Neural cell (in vitro differentiated cells): ENCODE measurements around the gene AGPAT2. TPM values are rescaled to one million over a fixed set of nuclear protein-coding genes. Genes with fewer than 3 reads are reported as not detected.

Experiments used
- H2AFZ ChIP-seq: fragments of 200-600, 300-800 bp; sonication (generic), shearing (Covaris generic); 2 replicates; pipeline ENCODE4 v1.6.0; 2014; ENCODE audit warnings: low read depth, mild to moderate bottlenecking, antibody characterized with exemption, low read length, moderate library complexity
- H3F3A ChIP-seq: fragments of 200-600 bp; shearing (Covaris generic); 2 replicates; pipeline ENCODE4 v1.6.1; 2016; ENCODE audit warnings: mild to moderate bottlenecking, moderate library complexity, mixed read lengths, antibody characterized with exemption, low read length; ENCODE audit not compliant: insufficient read depth, poor library complexity, severe bottlenecking
- H3K27ac ChIP-seq: fragments of 200-600, 300-800 bp; sonication (generic), shearing (Covaris generic); 2 replicates; pipeline ENCODE4 v1.5.1; 2014; ENCODE audit warnings: mild to moderate bottlenecking, low read length, moderate library complexity
- H3K27me3 ChIP-seq: fragments of 300-800, 200-600 bp; sonication (generic), shearing (Covaris generic); 2 replicates; pipeline ENCODE4 v1.6.0; 2014; ENCODE audit warnings: mild to moderate bottlenecking, low read depth, low read length, moderate library complexity; ENCODE audit not compliant: insufficient read depth
- H3K36me3 ChIP-seq: fragments of 300-800, 200-600 bp; sonication (generic), shearing (Covaris generic); 2 replicates; pipeline ENCODE4 v1.5.1; 2014; ENCODE audit warnings: mild to moderate bottlenecking, antibody characterized with exemption, low read length, moderate library complexity; ENCODE audit not compliant: insufficient read depth
- H3K4me2 ChIP-seq: fragments of 300-800, 200-600 bp; sonication (generic), shearing (Covaris generic); 2 replicates; pipeline ENCODE4 v1.6.0; 2014; ENCODE audit warnings: mild to moderate bottlenecking, low read length
- H3K4me3 ChIP-seq: fragments of 300-800, 200-600 bp; sonication (generic), shearing (Covaris generic); 2 replicates; pipeline ENCODE4 v1.5.1; 2014; ENCODE audit warnings: mild to moderate bottlenecking, low read length, moderate library complexity
- H3K79me2 ChIP-seq: fragments of 200-600 bp; shearing (Covaris generic); replicated peaks from 2 replicates; pipeline ENCODE4 v1.6.0; 2014; ENCODE audit warnings: mild to moderate bottlenecking, low read length, moderate library complexity; ENCODE audit not compliant: insufficient read depth
- H3K9ac ChIP-seq: fragments of 300-800, 200-600 bp; sonication (generic), shearing (Covaris generic); 2 replicates; pipeline ENCODE4 v1.6.1; 2016; ENCODE audit warnings: mild to moderate bottlenecking, low read length, mixed read lengths
- H3K9me2 ChIP-seq: fragments of 200-600 bp; shearing (Covaris generic); 2 replicates; pipeline ENCODE4 v1.6.1; 2016; ENCODE audit warnings: mild to moderate bottlenecking, low read length, mixed read lengths; ENCODE audit not compliant: insufficient read depth
- H3K9me3 ChIP-seq: fragments of 200-600, 300-800 bp; sonication (generic), shearing (Covaris generic); 2 replicates; pipeline ENCODE4 v1.6.1; 2016; ENCODE audit warnings: mild to moderate bottlenecking, mixed run types, low read length, moderate library complexity, mixed read lengths
- H4K20me1 ChIP-seq: fragments of 200-600 bp; shearing (Covaris generic); 2 replicates; pipeline ENCODE4 v1.6.1; 2016; ENCODE audit warnings: mild to moderate bottlenecking, mixed run types; ENCODE audit not compliant: insufficient read depth
- CTCF ChIP-seq: fragments of 450-650 bp; IDR thresholded peaks from 2 replicates; pipeline ENCODE4 v1.5.1; 2014; ENCODE audit warnings: antibody characterized with exemption, mild to moderate bottlenecking, moderate library complexity; ENCODE audit not compliant: poor library complexity, severe bottlenecking
- EP300 ChIP-seq: fragments of 450-650 bp; conservative IDR thresholded peaks from 2 replicates; pipeline ENCODE4 v1.6.1; 2014; ENCODE audit warnings: antibody characterized with exemption, mild to moderate bottlenecking, moderate library complexity; ENCODE audit not compliant: poor library complexity, severe bottlenecking
- EZH2 ChIP-seq: fragments of 200-600, 300-800 bp; shearing (Covaris generic), sonication (generic); IDR thresholded peaks from 2 replicates; pipeline ENCODE4 v1.6.1; 2014; ENCODE audit warnings: antibody characterized with exemption, low read length, borderline replicate concordance, mild to moderate bottlenecking; ENCODE audit not compliant: insufficient read depth, poor library complexity, severe bottlenecking
- MXI1 ChIP-seq: fragments of 450-650 bp; conservative IDR thresholded peaks from 2 replicates; pipeline ENCODE4 v1.6.1; 2014; ENCODE audit warnings: antibody characterized with exemption, mild to moderate bottlenecking; ENCODE audit not compliant: poor library complexity, severe bottlenecking
- POLR2AphosphoS5 ChIP-seq: IDR thresholded peaks from 2 replicates; pipeline ENCODE4 v1.6.1; 2012
- RAD21 ChIP-seq: fragments of 450-650 bp; conservative IDR thresholded peaks from 2 replicates; pipeline ENCODE4 v1.6.1; 2014; ENCODE audit warnings: antibody characterized with exemption, mild to moderate bottlenecking, moderate library complexity
- REST ChIP-seq: IDR thresholded peaks from 2 replicates; pipeline ENCODE4 v1.6.1; 2012; ENCODE audit warnings: borderline replicate concordance
- SMC3 ChIP-seq: fragments of 450-650 bp; conservative IDR thresholded peaks from 2 replicates; pipeline ENCODE4 v1.6.1; 2014; ENCODE audit warnings: antibody characterized with exemption, mild to moderate bottlenecking, moderate library complexity; ENCODE audit not compliant: poor library complexity
- TAF1 ChIP-seq: IDR thresholded peaks from 2 replicates; pipeline ENCODE4 v1.6.1; 2012; ENCODE audit warnings: low read depth
- polyA plus RNA-seq: library from polyadenylated mRNA; depleted of rRNA; stranded (reverse); fragments of >200 nt; gene quantifications from 2 replicates; pipeline ENCODE4 v1.2.3, GENCODE V29; 2014

Gene AGPAT2
- polyA plus RNA-seq, 1 donor from 2014 or later = 1.3 TPM

GRCh38 chr9:136673975-136674785 is 13.1 kb downstream of the AGPAT2 start (continued):
- no peak for TF ChIP-seq CTCF

- no peaks in the 10 kb centered on the region for H3F3A ChIP-seq
- no peak overlapping the region for H3K4me2 ChIP-seq
- H3K9ac ChIP-seq = no peak overlapping the region
- no peaks in the 10 kb centered on the region for H3K79me2 ChIP-seq
- no peak overlapping the region for H3K27ac ChIP-seq
- no peak overlapping the region for H3K4me3 ChIP-seq
- TF ChIP-seq TAF1 (no peak), MXI1 (no peak), POLR2AphosphoS5 (no peak), CTCF (no peak)
- H2AFZ ChIP-seq = no peak overlapping the region
- no peaks in the 10 kb centered on the region for H4K20me1 ChIP-seq
- H3K36me3 ChIP-seq = no peaks in the 10 kb centered on the region
- H3K9me2 ChIP-seq = no peaks in the 10 kb centered on the region
- no peaks in the 10 kb centered on the region for H3K9me3 ChIP-seq
- no peaks in the 10 kb centered on the region for H3K27me3 ChIP-seq
Measured at GRCh38 chr9:136673088-136673974, 13.9 kb downstream of the AGPAT2 start.

- H3K36me3 ChIP-seq = no peaks in the 10 kb centered on the region
- no peak overlapping the region for H3K4me2 ChIP-seq
- H3F3A ChIP-seq = no peaks in the 10 kb centered on the region
- no peaks in the 10 kb centered on the region for H3K9me3 ChIP-seq
- H3K4me3 ChIP-seq = no peak overlapping the region
- H3K27ac ChIP-seq = no peak overlapping the region
- H3K9ac ChIP-seq = no peak overlapping the region
- no peaks in the 10 kb centered on the region for H4K20me1 ChIP-seq
- no peaks in the 10 kb centered on the region for H3K79me2 ChIP-seq
- H2AFZ ChIP-seq = no peak overlapping the region
- no peak for TF ChIP-seq MXI1
- TF ChIP-seq EP300 = no peak
- TF ChIP-seq TAF1 = no peak
- TF ChIP-seq RAD21 = no peak
- TF ChIP-seq POLR2AphosphoS5 = no peak
- no peak for TF ChIP-seq CTCF
- TF ChIP-seq SMC3 = no peak
- no peak for TF ChIP-seq REST
- no peak for TF ChIP-seq EZH2
- H3K9me2 ChIP-seq = no peaks in the 10 kb centered on the region
- H3K27me3 ChIP-seq = no peaks in the 10 kb centered on the region
Measured at GRCh38 chr9:136672431-136673087, 14.7 kb downstream of the AGPAT2 start.
